Neutrophil (primary cell): ENCODE results near the gene DCTN4.

Experiments used
- H3K27ac ChIP-seq: fragments of 200-600 bp; sonication (generic); 2 replicates; pipeline ENCODE4 v1.5.1; 2016; ENCODE audit warnings: mild to moderate bottlenecking, moderate library complexity
- H3K27me3 ChIP-seq: fragments of 200-600 bp; sonication (generic); 2 replicates; pipeline ENCODE4 v1.6.0; 2016; ENCODE audit warnings: mild to moderate bottlenecking
- H3K36me3 ChIP-seq: fragments of 200-600 bp; sonication (generic); 2 replicates; pipeline ENCODE4 v1.5.1; 2017
- H3K4me1 ChIP-seq, 2 experiments: fragments of 200-600 bp in 1 of 2; sonication (generic) in 1 of 2; 1 replicate in 1 of 2; 2 replicates in 1 of 2; pipeline versions ENCODE4 v1.5.1 to v1.6.1; 2013 to 2016; ENCODE audit warnings: low read depth in 1 of 2, low read length in 1 of 2, mild to moderate bottlenecking in 1 of 2, moderate library complexity in 1 of 2; ENCODE audit not compliant: control insufficient read depth in 1 of 2, insufficient read depth in 1 of 2
- H3K4me3 ChIP-seq, 2 experiments: fragments of 200-600 bp in 1 of 2; sonication (generic) in 1 of 2; 1 replicate in 1 of 2; 2 replicates in 1 of 2; pipeline ENCODE4 v1.5.1; 2013 to 2016; ENCODE audit warnings: low read depth in 1 of 2, low read length in 1 of 2, mild to moderate bottlenecking in 1 of 2, moderate library complexity in 1 of 2
- H3K9me3 ChIP-seq: fragments of 200-600 bp; sonication (generic); 2 replicates; pipeline ENCODE4 v1.5.1; 2016
- CTCF ChIP-seq: fragments of 200-600 bp; sonication (generic); IDR thresholded peaks from 2 replicates; pipeline ENCODE4 v1.5.1; 2016; ENCODE audit warnings: antibody characterized with exemption

The DCTN4 gene

GRCh38 chr5:150703762-150704161, 55.1 kb downstream of the DCTN4 start:
- Histone ChIP-seq H3K4me1 (peaks cover 19 to 24% of the 10 kb centered on the region in 2 experiments), H3K9me3 (no peaks in the 10 kb centered on the region), H3K36me3 (peaks cover 18% of the 10 kb centered on the region), H3K27me3 (peaks cover 7% of the 10 kb centered on the region), H3K27ac (no peak overlapping the region), H3K4me3 (no peak overlapping the region)
- no peak for TF ChIP-seq CTCF

DNA sequence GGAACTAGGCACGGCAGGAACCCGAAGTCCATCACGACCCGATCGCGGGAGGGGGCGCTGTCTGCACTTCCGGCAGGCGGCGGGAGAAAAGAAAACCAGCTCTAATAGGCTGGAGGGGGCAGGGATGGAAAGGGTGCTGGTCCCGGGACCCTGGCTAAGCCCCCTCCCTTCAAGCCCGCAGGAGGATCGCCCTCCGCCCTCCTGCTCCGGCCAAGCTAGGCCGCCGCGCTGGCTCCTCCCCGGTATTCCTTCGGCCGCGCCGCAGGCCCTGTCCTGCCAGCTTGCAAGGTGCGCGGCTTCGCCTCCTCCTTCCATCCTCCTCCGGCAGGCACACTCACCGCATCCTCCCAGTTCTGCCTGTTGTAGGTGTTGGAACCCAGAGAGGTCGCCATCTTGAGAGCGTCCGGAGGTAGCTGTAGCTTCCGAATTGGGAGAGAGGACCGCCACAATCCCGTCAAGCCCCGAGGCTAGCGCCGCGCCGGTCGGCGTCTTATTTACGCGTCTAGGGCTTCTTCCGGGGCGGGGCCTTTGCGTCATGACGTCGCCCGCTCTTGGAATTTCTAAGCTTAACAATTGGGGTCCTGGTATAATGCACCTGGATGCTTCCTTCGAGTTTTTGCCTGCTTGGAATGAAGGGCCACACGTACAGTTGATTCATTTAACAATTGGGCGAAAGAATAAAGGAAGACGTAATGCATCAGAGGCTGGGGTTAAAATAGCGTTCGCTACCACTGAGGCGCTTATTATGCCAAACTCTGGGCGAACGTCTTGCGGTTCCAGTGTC, 58.0 kb downstream of the DCTN4 start, which contains the start of gene RBM22:
RBM22 (minus strand) TSS at position 469 of the 784 bp plus-strand sequence; CDS start at position 392, 77 bp downstream.
- H3K36me3 ChIP-seq = peaks cover 33% of the 10 kb centered on the region
- H3K27me3 ChIP-seq = peaks cover 7% of the 10 kb centered on the region
- H3K4me1 ChIP-seq = peaks cover 19 to 24% of the 10 kb centered on the region in 2 experiments
- peak within 1 kb of the TSS; percentile 96 to 97 for H3K4me3 ChIP-seq
- no peak for TF ChIP-seq CTCF
- H3K9me3 ChIP-seq = no peaks in the 10 kb centered on the region
- peak within 1 kb of the TSS; percentile 95 for H3K27ac ChIP-seq

- TF ChIP-seq CTCF = no peak
- H3K9me3 ChIP-seq = no peaks in the 10 kb centered on the region
- peaks cover 19 to 24% of the 10 kb centered on the region in 2 experiments for H3K4me1 ChIP-seq
- peaks cover 39% of the 10 kb centered on the region for H3K36me3 ChIP-seq
- H3K4me3 ChIP-seq = peak overlapping the region; percentile 96 to 97
- peak overlapping the region; percentile 95 for H3K27ac ChIP-seq
- peaks cover 7% of the 10 kb centered on the region for H3K27me3 ChIP-seq
Measured at GRCh38 chr5:150700246-150700593, 58.6 kb downstream of the DCTN4 start.

DNA sequence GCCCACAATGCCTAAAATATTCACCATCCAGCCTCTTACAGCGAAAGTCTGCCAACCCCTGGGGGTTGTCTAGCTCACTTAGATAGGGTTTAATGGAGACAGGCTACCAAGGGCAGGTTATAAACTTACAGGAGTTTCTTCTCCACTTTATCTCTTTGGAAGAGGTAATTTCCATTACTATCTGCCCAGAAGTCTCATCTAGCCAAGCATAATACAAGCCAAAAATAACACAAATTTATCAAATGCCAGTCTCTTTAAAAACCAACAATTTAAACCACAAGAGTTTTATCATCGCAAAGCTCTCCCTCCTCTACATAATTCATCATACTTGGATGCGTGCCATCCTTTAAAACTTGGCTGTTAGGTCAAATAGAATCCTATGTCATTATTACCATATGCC, 64.2 kb downstream of the DCTN4 start:
- no peak overlapping the region for H3K27ac ChIP-seq
- no peak overlapping the region for H3K4me3 ChIP-seq
- TF ChIP-seq CTCF = no peak
- H3K4me1 ChIP-seq = peaks cover 5 to 9% of the 10 kb centered on the region in 2 experiments
- H3K9me3 ChIP-seq = no peaks in the 10 kb centered on the region
- H3K27me3 ChIP-seq = no peaks in the 10 kb centered on the region
- peaks cover 95% of the 10 kb centered on the region for H3K36me3 ChIP-seq

DNA sequence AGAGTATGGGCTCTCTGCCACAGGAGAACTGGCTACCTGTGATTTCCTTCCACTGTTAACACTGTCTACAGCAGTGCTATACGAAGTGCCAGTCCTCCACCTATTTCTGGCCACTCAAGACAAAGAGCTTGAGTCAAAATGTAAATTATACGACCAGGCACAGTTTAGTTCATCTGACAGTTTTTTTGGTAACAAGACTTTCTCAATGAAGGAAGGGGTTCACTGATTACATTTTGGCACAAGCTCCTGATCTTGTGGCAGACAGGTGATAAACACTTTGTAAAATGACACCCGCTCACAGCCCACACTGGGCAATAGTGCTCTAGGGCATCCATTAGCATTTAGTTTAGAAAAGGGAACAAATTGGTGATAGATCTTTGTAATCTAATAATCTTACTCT, 66.5 kb downstream of the DCTN4 start:
- no peak overlapping the region for H3K4me3 ChIP-seq
- no peak for TF ChIP-seq CTCF
- no peak overlapping the region for H3K27ac ChIP-seq
- H3K9me3 ChIP-seq = no peaks in the 10 kb centered on the region
- H3K27me3 ChIP-seq = no peaks in the 10 kb centered on the region
- peaks cover 6 to 9% of the 10 kb centered on the region in 2 experiments for H3K4me1 ChIP-seq
- peaks cover 83% of the 10 kb centered on the region for H3K36me3 ChIP-seq
